GM12801 (cell line): Measurements from ENCODE around the gene DSCAML1.

Source experiments
- CTCF ChIP-seq: IDR thresholded peaks from one replicate; pipeline ENCODE4 v1.5.1; 2011; ENCODE audit warnings: control low read depth; ENCODE audit not compliant: insufficient read length; ENCODE audit errors: extremely low read depth

Gene DSCAML1

GRCh38 chr11:117796872-117797529 is at the start of gene DSCAML1:
DSCAML1 (minus strand) TSS chr11:117797216; CDS start chr11:117797079, 137 bp downstream.
- no peak for TF ChIP-seq CTCF

DNA sequence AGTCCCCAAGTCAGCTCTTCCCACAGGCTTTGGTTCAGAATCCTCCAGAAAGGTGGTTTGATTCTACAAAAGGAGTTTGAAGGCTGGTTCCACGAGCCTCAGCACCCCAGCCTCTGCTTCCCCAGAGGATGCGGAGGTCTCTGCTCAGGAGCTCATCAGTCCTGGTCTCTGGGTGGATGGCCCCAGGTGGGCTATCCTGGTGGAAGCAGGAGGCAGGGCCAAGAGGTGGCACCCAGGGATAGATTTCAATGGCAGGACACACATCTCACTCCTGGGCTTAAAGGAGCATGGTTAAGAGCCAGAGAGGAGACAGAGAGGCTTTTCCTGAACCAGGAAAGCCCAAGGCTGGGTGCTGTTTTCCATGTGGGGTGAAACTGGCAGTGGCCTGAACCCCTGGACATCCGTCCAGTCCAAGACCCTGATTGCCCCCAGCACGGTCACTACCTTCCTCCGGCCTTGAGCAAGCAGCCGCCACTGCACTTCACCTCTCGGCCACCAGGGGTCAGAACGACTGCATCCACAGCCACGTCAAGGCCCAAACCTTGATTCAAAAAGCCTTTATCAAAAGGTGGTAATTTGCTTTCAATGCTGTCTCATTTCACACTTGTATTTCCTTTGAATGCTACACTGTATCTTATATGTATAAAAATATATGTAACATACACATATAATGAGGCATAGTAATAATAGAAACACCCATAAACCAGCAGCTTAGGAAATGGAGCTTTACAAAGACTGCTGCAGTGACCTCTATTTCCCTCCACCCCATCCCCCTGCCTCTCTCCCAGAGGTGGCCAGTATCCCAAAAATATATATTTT is 46.9 kb upstream of the DSCAML1 start:
- TF ChIP-seq CTCF: peak; percentile 61

DNA sequence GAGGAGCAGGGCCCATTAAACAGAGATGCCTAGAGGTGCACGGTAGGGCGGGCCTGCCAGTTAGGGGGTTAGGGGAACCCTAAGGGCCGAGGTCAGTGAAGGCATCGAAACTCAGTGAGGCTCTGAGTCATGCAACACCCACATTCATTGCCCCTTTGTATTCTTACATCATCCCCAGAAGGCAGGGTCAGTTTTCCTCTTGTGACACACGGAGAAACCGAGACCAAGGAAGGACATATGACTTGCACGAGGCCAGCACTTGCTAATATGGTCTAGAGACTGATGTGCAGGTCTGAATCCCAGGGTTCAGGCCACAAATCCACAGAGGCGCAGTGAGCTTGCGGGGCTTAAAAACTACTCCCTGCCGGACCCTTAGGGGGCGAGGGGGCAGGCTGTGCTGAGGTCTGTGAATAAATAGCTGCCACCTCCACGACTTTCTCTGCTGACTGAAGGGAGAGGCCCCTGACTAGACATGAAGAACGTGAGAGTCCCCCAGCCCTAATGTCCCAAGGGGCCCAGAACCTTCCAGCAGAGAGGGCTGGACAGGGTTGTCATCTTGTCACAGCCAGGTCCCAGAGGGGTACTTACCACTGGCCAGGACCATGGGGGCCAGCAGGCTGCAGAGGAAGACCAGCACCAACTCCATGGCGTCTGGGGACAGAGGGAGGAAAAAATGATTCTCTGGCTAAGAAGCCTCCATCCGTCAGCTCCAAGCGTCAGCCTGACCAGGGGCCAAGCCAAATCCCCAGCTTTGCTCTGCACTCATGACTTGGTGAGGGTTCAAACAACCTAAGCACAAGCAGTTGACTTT is 45.3 kb upstream of the DSCAML1 start:
- TF ChIP-seq CTCF: no peak

DNA sequence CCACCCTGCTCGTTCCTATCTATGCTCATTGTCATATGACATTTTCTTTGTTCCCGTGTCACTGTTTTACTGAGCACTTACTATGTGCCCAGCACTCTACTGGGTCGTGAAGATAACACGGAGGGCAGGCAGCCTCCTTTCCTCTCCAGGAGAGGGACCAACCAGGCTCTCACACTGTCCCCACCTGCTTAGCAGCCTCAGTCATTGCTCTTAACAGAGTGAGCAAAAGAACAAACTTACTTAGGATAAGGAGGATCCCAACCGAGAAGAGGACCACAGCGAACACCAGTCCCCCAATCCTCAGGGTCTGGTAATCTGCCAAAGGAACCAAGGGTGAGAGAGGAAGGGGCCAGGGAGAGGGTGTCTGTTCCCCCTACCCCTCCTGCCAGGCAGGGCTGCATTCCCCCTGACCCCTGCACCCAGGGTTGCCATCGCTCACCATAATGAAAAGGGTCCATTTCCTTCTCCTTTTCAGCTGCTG is 44.6 kb upstream of the DSCAML1 start:
- TF ChIP-seq CTCF: no peak

DNA sequence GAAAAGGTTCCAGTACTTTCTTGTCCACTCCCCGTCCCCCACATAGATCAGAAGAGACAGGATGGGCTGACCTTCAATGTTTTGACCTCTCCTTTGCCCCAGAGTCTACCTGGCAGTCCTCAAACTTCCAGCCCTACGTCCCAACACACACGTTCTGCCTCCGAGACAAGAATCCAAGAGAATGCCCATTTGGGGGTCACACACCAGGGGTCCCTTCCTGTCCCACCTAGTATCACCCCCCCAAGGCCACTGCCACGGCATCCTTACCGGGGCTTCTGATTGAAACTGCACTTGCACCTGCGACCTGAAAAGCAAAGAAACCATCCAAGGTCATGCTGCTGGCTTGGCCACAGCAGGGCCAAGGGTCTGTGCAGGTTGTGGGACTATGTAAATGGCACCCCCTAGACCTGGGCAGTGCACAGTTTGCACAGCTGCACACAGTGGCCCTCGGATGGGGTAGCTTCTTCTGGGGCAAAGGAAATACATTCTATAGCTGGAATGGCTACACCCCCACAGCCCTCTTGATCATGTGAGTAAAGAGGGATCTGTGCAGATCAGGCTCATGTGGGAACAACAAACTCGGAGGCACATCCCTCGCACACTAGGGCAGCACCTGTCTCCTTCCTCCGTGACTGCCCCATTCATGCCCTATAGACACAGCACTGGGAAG is 44.0 kb upstream of the DSCAML1 start:
- no peak for TF ChIP-seq CTCF

- no peak for TF ChIP-seq CTCF
Measured at GRCh38 chr11:117839936-117840813, 43.2 kb upstream of the DSCAML1 start.
